ENCODE measurements around the gene CFAP77. TPM values are rescaled to one million over a fixed set of nuclear protein-coding genes. Genes with fewer than 3 reads are reported as not detected.

Gene CFAP77
- polyA plus RNA-seq, 1 of the 3 experiments (the other 2 are of a cell fraction): 1.1 TPM

DNA sequence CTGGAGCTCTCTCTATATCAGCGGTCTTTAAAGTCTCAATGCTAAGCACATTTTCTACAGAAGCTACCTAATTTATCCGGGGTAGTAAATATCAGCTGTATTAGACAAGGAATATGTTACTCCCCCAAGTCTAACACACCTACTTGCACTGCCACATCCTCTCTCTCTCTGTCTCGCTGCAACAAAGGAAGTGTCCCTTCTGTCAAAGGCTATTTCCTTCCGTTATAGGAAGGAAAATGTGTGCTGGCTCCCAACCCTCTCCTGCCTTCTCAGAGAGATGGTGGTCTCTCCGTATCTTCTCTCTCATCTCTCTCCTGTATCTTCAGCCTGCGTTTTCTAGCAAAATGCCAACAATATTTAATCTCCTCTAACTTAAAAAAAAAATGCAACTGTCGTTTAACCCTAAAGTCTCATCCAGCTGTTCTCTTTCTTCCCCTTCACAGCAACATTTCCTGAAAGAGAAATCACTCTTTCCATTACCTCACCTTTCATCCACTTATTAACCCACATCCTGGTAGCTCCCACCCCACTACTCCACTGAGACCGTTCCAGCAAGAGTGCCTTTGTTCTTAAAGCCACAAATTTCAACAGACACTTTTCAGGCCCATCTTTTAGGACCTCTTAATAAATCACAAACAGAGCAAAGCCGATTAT lies 5.7 kb upstream of the CFAP77 start:
- POLR2A ChIA-PET: interaction anchor here (0.7 kb wide), 1 partner anchor 50 kb away, joined by 3 read pairs; the partner anchor contains the start of gene SETX
- DNase-seq: no peak
- H3K27me3 ChIP-seq (ENCODE audit: insufficient read depth): no peaks in the 10 kb centered on the region
- CTCF ChIA-PET: no interaction called here
- no peak overlapping the region for H3K9ac ChIP-seq
- no peak overlapping the region for H2AFZ ChIP-seq (ENCODE audit: low read depth)
- 0 out of 2 replicates have a peak, but pooled peaks cover 4% of the 10 kb centered on the region for H4K20me1 ChIP-seq (ENCODE audit: insufficient read depth)
- H3K27ac ChIP-seq (ENCODE audit: low read depth in 2 of 2, low read length in 1 of 2): no peak overlapping the region
- H3K4me1 ChIP-seq (ENCODE audit: control insufficient read depth in 1 of 2, insufficient read depth in 2 of 2, low read depth in 1 of 2, low read length in 1 of 2): peaks cover 0 to 15% of the 10 kb centered on the region in 2 experiments; a peak in 3 of 4 replicates
- H3K79me2 ChIP-seq (ENCODE audit: insufficient read depth): peaks cover 63% of the 10 kb centered on the region
- peaks cover 4% of the 10 kb centered on the region for H3F3A ChIP-seq (replicated peaks; ENCODE audit: insufficient read depth)
- H3K4me2 ChIP-seq: no peak overlapping the region
- 75% methylated on average over 9 of the region's 9 CpGs for WGBS (ENCODE audit: low lambda C conversion rate)
- H3K36me3 ChIP-seq (replicated peaks in 1 of 2; ENCODE audit: control insufficient read depth in 1 of 2, insufficient read depth in 2 of 2, low read length in 1 of 2): peaks cover 27 to 31% of the 10 kb centered on the region in 2 experiments
- H3K4me3 ChIP-seq (ENCODE audit: low read depth in 2 of 2, low read length in 1 of 2): 0 out of 4 replicates have a peak overlapping the region, but pooled peaks of 1 of the 2 experiments have one; percentile 2
- no peaks in the 10 kb centered on the region for H3K9me2 ChIP-seq
- no peaks in the 10 kb centered on the region for H3K9me3 ChIP-seq
- no peak for TF ChIP-seq CHD2 (IDR thresholded peaks at IDR 0.05; ENCODE audit: low read length, partially characterized antibody)
- TF ChIP-seq GABPA (IDR thresholded peaks at IDR 0.05; ENCODE audit: low read depth): no peak
- TF ChIP-seq, protein P1, sequence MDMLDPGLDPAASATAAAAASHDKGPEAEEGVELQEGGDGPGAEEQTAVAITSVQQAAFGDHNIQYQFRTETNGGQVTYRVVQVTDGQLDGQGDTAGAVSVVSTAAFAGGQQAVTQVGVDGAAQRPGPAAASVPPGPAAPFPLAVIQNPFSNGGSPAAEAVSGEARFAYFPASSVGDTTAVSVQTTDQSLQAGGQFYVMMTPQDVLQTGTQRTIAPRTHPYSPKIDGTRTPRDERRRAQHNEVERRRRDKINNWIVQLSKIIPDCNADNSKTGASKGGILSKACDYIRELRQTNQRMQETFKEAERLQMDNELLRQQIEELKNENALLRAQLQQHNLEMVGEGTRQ (IDR thresholded peaks at IDR 0.05; ENCODE audit: borderline replicate concordance, low read depth, low read length): no peak
- no peak for TF ChIP-seq NRF1 (IDR thresholded peaks at IDR 0.05; ENCODE audit: low read depth, low read length)
- no peak for TF ChIP-seq POLR2AphosphoS5 (IDR thresholded peaks at IDR 0.05; ENCODE audit: low read depth, low read length)
- no peak for TF ChIP-seq NFIC (IDR thresholded peaks at IDR 0.05; ENCODE audit: borderline replicate concordance)

DNA sequence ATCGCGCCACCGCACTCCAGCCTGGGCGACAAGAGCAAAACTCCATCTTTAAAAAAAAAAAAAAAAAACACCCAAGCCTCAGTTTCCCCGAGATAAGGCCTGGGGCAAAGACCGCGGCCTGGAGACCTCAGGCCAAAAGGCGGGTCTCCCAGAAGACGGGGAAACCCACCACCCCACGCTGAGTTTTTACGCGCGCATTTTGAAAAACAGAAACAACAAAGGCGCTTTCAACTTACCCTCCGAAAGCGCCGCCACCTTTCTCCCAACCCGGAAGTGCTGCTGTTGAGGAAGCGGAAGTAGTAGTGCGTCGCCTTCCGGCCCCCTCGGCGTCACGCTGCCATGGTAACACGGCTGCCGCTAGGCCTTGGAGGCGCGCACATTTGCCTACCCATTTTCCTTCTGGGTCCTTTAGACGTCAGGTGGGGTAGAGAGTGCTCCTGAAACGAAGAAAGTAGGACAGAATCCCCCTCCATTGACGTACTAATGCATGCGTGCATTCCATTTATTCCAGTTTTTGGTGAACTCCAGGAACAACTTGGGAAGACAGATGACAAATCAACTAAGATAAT lies 3.4 kb upstream of the CFAP77 start, which contains the start of gene TTF1:
Gene TTF1 (minus strand): TSS at position 287 of the 569 bp plus-strand sequence. CDS start 4,019 bp downstream, outside the sequence.
- WGBS (ENCODE audit: low lambda C conversion rate): 2% methylated on average over 19 of the region's 33 CpGs
- peak; percentile 72 for TF ChIP-seq CHD2 (IDR thresholded peaks at IDR 0.05; ENCODE audit: low read length, partially characterized antibody)
- TF ChIP-seq TCF12 (IDR thresholded peaks at IDR 0.05): peak; percentile 21; the same call in 1 of the 2 replicates
- TF ChIP-seq, protein P2, sequence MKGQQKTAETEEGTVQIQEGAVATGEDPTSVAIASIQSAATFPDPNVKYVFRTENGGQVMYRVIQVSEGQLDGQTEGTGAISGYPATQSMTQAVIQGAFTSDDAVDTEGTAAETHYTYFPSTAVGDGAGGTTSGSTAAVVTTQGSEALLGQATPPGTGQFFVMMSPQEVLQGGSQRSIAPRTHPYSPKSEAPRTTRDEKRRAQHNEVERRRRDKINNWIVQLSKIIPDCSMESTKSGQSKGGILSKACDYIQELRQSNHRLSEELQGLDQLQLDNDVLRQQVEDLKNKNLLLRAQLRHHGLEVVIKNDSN (IDR thresholded peaks at IDR 0.05; ENCODE audit: borderline replicate concordance, low read depth): 0 out of 2 replicates have a peak, but pooled peaks have one; percentile 8
- TF ChIP-seq TAF1 (IDR thresholded peaks at IDR 0.05; ENCODE audit: borderline replicate concordance, low read depth, low read length): peak; percentile 79
- TF ChIP-seq YY1 (IDR thresholded peaks at IDR 0.05; ENCODE audit: low read depth): peak; percentile 70; the same call in 1 of the 2 replicates
- TF ChIP-seq, protein P3, sequence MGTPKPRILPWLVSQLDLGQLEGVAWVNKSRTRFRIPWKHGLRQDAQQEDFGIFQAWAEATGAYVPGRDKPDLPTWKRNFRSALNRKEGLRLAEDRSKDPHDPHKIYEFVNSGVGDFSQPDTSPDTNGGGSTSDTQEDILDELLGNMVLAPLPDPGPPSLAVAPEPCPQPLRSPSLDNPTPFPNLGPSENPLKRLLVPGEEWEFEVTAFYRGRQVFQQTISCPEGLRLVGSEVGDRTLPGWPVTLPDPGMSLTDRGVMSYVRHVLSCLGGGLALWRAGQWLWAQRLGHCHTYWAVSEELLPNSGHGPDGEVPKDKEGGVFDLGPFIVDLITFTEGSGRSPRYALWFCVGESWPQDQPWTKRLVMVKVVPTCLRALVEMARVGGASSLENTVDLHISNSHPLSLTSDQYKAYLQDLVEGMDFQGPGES (IDR thresholded peaks at IDR 0.05; ENCODE audit: low read depth, low read length): no peak
- TF ChIP-seq GABPA (IDR thresholded peaks at IDR 0.05; ENCODE audit: low read depth): peak; percentile 99
- TF ChIP-seq POLR2AphosphoS5 (IDR thresholded peaks at IDR 0.05; ENCODE audit: low read depth, low read length): peak; percentile 88
- peak; percentile 88 for TF ChIP-seq SIN3A (IDR thresholded peaks at IDR 0.05; ENCODE audit: borderline replicate concordance, low read depth, low read length)
- peak; percentile 96 for TF ChIP-seq MXI1 (IDR thresholded peaks at IDR 0.05; ENCODE audit: low read depth, low read length)
- TF ChIP-seq ELF1 (IDR thresholded peaks at IDR 0.05): peak; percentile 98
- TF ChIP-seq, protein P4, sequence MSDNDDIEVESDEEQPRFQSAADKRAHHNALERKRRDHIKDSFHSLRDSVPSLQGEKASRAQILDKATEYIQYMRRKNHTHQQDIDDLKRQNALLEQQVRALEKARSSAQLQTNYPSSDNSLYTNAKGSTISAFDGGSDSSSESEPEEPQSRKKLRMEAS (IDR thresholded peaks at IDR 0.05; ENCODE audit: low read depth): peak; percentile 91
- TF ChIP-seq GATA2 (CRISPR knock-in tag; IDR thresholded peaks at IDR 0.05): no peak
- no peak for TF ChIP-seq SMC3 (IDR thresholded peaks at IDR 0.05; ENCODE audit: low read depth, low read length)
- CTCF ChIA-PET: interaction anchor here (1.1 kb wide), 1 partner anchor 15 kb away, joined by 3 read pairs; no protein-coding TSS in a partner anchor
- Histone ChIP-seq H3K9me3 (no peaks in the 10 kb centered on the region), H3K9ac (peak within 1 kb of the TSS; percentile 85), H3F3A (replicated peaks; ENCODE audit: insufficient read depth) (peaks cover 8% of the 10 kb centered on the region), H3K36me3 (replicated peaks in 1 of 2; ENCODE audit: control insufficient read depth in 1 of 2, insufficient read depth in 2 of 2, low read length in 1 of 2) (peaks cover 14 to 17% of the 10 kb centered on the region in 2 experiments), H3K79me2 (ENCODE audit: insufficient read depth) (peaks cover 53% of the 10 kb centered on the region), H3K9me2 (no peaks in the 10 kb centered on the region), H3K27ac (ENCODE audit: low read depth in 2 of 2, low read length in 1 of 2) (peak within 1 kb of the TSS; percentile 23 to 47; a peak in 3 of 4 replicates), H4K20me1 (ENCODE audit: insufficient read depth) (0 out of 2 replicates have a peak, but pooled peaks cover 4% of the 10 kb centered on the region), H3K4me3 (ENCODE audit: low read depth in 2 of 2, low read length in 1 of 2) (peak within 1 kb of the TSS; percentile 81 to 85), H3K4me1 (ENCODE audit: control insufficient read depth in 1 of 2, insufficient read depth in 2 of 2, low read depth in 1 of 2, low read length in 1 of 2) (peaks cover 0 to 30% of the 10 kb centered on the region in 2 experiments; a peak in 3 of 4 replicates), H3K4me2 (peak within 1 kb of the TSS; percentile 89), H2AFZ (ENCODE audit: low read depth) (peak within 1 kb of the TSS; percentile 100), H3K27me3 (ENCODE audit: insufficient read depth) (no peaks in the 10 kb centered on the region)
- POLR2A ChIA-PET: no interaction called here
- peak; percentile 92 for DNase-seq
